HFFc6 (cell line): ENCODE data around the gene SH3BGRL3. TPM values are rescaled to one million over a fixed set of nuclear protein-coding genes. Genes with fewer than 3 reads are reported as not detected.

Experiments used
- DNase-seq: peaks from one replicate; pipeline ENCODE4 v3.0.0-alpha.2; 2018
- H3K27ac Mint-ChIP-seq: 2 replicates; pipeline ENCODE4 v1.8.0; 2020; ENCODE audit warnings: mild to moderate bottlenecking, mixed read lengths
- H3K27me3 Mint-ChIP-seq: 2 replicates; pipeline ENCODE4 v1.8.0; 2021; ENCODE audit warnings: mild to moderate bottlenecking, moderate library complexity, mixed read lengths; ENCODE audit not compliant: insufficient read depth
- H3K36me3 Mint-ChIP-seq: 2 replicates; pipeline ENCODE4 v1.8.0; 2021; ENCODE audit warnings: low read depth, mixed read lengths
- H3K4me1 Mint-ChIP-seq: 2 replicates; pipeline ENCODE4 v1.8.0; 2020; ENCODE audit warnings: low read depth, mixed read lengths
- H3K4me3 Mint-ChIP-seq: 2 replicates; pipeline ENCODE4 v1.8.0; 2020; ENCODE audit warnings: mild to moderate bottlenecking, moderate library complexity, mixed read lengths
- H3K9me3 Mint-ChIP-seq: 2 replicates; pipeline ENCODE4 v1.8.0; 2020; ENCODE audit warnings: mild to moderate bottlenecking, mixed read lengths
- total RNA-seq, 6 experiments: library from RNA; stranded (reverse); fragmentation: NEBNext Ultra II Directional; extraction: Animal tissue kit (Norgen Biotek cat#: 25700); gene quantifications; 2 replicates in 1 of 6; 3 replicates in 5 of 6; pipeline ENCODE4 v1.2.3, GENCODE V29; 2021
- TF ChIP-seq, protein P1 (sequence below): fragments of 200-600 bp; sonication (generic); IDR thresholded peaks from 2 replicates; pipeline ENCODE4 v1.5.0; 2021; ENCODE audit warnings: antibody characterized with exemption, mild to moderate bottlenecking

Gene SH3BGRL3
- total RNA-seq, 6 experiments from 2014 or later, result 731 to 914 (median 779) TPM

DNA sequence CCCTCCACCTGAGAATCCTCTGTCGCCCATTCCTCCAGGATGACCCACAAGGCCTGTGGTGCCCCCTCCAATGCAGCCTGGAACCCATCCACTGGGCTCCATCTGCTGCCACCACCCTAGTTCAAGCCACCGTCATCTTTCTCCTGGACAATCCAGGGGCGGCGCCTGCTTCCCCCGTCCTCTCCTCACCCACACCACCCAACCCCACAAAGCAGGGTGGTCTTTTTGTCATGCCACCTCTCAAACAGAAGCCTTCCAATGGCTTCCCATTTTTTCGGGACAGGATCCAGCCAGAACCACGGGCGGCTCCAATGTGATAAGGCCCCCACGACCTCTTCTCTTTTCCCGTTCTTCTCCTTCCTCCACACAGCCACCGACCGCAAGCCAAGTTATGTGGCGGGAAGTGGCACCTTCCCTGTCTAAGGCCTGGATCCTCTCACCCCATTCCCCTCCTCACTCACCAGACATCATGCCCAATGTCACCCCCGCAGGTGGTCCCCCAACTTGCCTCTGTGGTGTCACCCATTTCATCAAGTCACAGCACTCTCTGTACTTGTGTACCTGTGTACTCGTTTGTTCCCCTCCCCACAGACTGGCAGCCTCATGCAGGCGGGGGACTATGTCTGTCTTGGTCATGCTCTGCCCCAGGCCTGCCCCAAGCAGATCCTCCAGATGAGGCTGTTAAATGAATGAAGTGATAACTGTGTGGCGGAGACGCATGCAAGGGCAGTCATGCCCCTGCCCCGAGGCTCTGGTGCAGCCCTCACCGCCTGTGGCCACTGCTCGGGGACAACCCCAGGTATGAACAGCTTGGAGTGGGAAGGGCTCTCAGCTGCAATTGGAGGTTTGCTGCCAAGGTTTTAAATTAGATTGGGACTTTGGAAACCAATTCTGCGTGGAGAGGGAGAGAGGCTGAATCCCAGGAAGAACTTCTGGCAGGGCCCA, 15.6 kb downstream of the SH3BGRL3 start:
- Mint-ChIP-seq H3K4me1 (peaks cover 13% of the 10 kb centered on the region), H3K4me3 (no peak overlapping the region), H3K9me3 (no peaks in the 10 kb centered on the region), H3K27me3 (no peaks in the 10 kb centered on the region; the same call in none of the 2 replicates), H3K27ac (no peak overlapping the region), H3K36me3 (no peaks in the 10 kb centered on the region)
- TF ChIP-seq, protein P1, sequence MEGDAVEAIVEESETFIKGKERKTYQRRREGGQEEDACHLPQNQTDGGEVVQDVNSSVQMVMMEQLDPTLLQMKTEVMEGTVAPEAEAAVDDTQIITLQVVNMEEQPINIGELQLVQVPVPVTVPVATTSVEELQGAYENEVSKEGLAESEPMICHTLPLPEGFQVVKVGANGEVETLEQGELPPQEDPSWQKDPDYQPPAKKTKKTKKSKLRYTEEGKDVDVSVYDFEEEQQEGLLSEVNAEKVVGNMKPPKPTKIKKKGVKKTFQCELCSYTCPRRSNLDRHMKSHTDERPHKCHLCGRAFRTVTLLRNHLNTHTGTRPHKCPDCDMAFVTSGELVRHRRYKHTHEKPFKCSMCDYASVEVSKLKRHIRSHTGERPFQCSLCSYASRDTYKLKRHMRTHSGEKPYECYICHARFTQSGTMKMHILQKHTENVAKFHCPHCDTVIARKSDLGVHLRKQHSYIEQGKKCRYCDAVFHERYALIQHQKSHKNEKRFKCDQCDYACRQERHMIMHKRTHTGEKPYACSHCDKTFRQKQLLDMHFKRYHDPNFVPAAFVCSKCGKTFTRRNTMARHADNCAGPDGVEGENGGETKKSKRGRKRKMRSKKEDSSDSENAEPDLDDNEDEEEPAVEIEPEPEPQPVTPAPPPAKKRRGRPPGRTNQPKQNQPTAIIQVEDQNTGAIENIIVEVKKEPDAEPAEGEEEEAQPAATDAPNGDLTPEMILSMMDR, result no peak
- DNase-seq, result no peak

DNA sequence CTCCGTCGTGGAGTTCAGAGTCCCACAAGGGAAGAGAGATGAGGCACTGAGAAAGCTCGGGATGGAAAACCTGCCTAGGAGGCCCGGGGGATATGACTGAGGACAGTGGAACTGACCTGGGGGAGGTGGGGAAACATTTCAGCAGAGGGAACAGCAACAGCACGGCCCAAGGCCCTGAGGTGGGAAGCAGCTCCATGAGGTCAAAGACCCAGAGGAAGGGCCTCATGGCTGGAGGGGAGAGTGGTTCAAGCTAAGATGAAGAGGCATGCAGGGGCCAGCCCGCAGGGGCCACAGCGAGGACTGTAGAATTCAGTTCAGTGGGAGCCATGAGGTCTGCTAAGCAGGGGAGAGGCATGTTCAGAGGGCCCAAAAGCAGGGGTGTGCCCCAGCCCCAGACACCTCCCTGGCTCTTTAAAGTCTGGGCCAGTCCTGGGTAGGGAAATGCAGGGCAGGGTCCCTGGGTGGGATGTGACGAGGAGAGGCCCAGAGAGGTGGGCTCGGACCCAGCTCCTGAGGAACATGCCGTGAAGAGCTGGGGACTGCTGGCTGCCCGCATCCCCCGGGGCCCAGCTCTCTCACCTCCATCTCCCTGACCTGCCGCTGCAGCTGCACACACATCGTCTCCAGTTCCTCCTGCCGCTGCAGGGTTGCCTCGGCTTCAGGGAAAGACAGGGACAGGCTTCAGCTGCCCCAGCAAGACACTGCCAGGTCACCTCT, 16.6 kb downstream of the SH3BGRL3 start:
- TF ChIP-seq, protein P1, result no peak
- no peaks in the 10 kb centered on the region for H3K36me3 Mint-ChIP-seq

GRCh38 chr1:26297057-26297790, 17.3 kb downstream of the SH3BGRL3 start:
- Mint-ChIP-seq H3K36me3 (no peaks in the 10 kb centered on the region), H3K4me3 (no peak overlapping the region), H3K9me3 (no peaks in the 10 kb centered on the region), H3K27me3 (no peaks in the 10 kb centered on the region), H3K4me1 (peaks cover 14% of the 10 kb centered on the region), H3K27ac (no peak overlapping the region)
- no peak for DNase-seq
- TF ChIP-seq, protein P1, result no peak

More for the DNA sequence above, 16.6 kb downstream of the SH3BGRL3 start:
- Mint-ChIP-seq H3K27ac (no peak overlapping the region), H3K4me3 (no peak overlapping the region), H3K9me3 (no peaks in the 10 kb centered on the region), H3K4me1 (peaks cover 13% of the 10 kb centered on the region), H3K27me3 (no peaks in the 10 kb centered on the region; the same call in 1 of the 2 replicates)
- DNase-seq, result no peak

GRCh38 chr1:26297791-26298124, 17.9 kb downstream of the SH3BGRL3 start:
- Mint-ChIP-seq H3K4me3 (no peak overlapping the region), H3K36me3 (no peaks in the 10 kb centered on the region), H3K27ac (no peak overlapping the region), H3K4me1 (peaks cover 20% of the 10 kb centered on the region), H3K27me3 (no peaks in the 10 kb centered on the region), H3K9me3 (no peaks in the 10 kb centered on the region)
- no peak for DNase-seq
- TF ChIP-seq, protein P1, result no peak

DNA sequence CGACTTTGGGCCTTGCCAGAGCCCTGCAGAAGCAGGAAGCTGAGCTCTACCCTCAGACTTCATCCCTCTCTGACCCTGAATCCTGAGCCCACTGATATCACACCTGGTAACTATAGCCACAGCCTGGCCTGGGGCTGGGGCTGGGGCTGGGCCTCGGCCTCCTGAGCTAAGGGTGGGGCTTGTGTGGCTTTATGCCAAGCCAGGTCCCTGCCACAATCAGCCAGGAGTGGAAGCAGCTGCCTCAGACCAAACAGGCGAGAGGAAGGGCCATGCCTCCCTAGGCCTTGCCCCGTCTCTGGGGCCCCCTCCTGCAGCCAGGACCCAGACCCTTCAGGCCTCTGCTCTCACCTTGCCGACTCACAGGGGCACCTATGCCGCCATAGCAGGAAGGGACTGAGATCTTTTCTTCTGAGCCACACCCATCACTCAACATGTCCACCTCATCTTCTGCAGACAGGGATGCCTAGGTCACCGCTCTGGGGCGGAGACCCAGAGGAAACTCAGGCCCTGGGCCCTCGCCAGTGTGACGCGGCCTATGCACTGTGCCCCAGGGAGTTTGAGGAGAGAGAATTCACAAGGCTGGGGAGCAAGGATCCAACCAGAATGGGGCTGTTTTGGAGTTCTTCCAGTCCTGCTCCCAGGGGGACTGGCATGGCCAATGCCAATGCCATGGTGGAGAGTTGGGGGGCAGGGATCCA, 20.8 kb downstream of the SH3BGRL3 start:
- H3K27ac Mint-ChIP-seq, result no peak overlapping the region
- TF ChIP-seq, protein P1, result no peak
- no peaks in the 10 kb centered on the region for H3K27me3 Mint-ChIP-seq
- no peaks in the 10 kb centered on the region for H3K9me3 Mint-ChIP-seq
- peaks cover 39% of the 10 kb centered on the region for H3K4me1 Mint-ChIP-seq
- no peak for DNase-seq
- no peaks in the 10 kb centered on the region for H3K36me3 Mint-ChIP-seq
- H3K4me3 Mint-ChIP-seq, result no peak overlapping the region
